Activated CD4-positive, alpha-beta T cell treated with anti-CD3 and anti-CD28 coated beads, Interleukin-2, amount 10 ng/mL, durations not matched to agents 7 days and 5 days (primary cell): ENCODE results near the gene HLA-DQB1. TPM values are rescaled to one million over a fixed set of nuclear protein-coding genes. Genes with fewer than 3 reads are reported as not detected.
"Not testable (repeated sequence)": the region's sequence is repeated elsewhere in the genome, so short reads cannot be mapped to it uniquely, and the experiment has no call there.

Source experiments
- CTCF ChIA-PET: fragments of 350-600 bp; sonication (Branson Sonifier 250); formaldehyde crosslinking; loops from one replicate; lab custom pipeline; 2021; ENCODE audit warnings: antibody characterized with exemption; lab: Charles Lee
- POLR2A ChIA-PET: fragments of 350-600 bp; sonication (Branson Sonifier 250); formaldehyde crosslinking; loops from one replicate; lab custom pipeline; 2021; ENCODE audit warnings: antibody characterized with exemption; lab: Charles Lee
- DNase-seq: peaks from one replicate; pipeline ENCODE4 v3.0.0-alpha.2; 2020
- H3K27ac Mint-ChIP-seq: one replicate; pipeline ENCODE4 v1.8.0; 2021; ENCODE audit warnings: mild to moderate bottlenecking, moderate library complexity, mixed read lengths
- H3K27me3 Mint-ChIP-seq: one replicate; pipeline ENCODE4 v1.8.0; 2021; ENCODE audit warnings: mixed read lengths
- H3K36me3 Mint-ChIP-seq: one replicate; pipeline ENCODE4 v1.8.0; 2021; ENCODE audit warnings: low read depth, mixed read lengths
- H3K4me1 Mint-ChIP-seq: one replicate; pipeline ENCODE4 v1.8.0; 2021; ENCODE audit warnings: mixed read lengths
- H3K4me3 Mint-ChIP-seq: one replicate; pipeline ENCODE4 v1.8.0; 2021; ENCODE audit warnings: mild to moderate bottlenecking, moderate library complexity, mixed read lengths
- H3K9me3 Mint-ChIP-seq: one replicate; pipeline ENCODE4 v1.8.0; 2021; ENCODE audit warnings: mixed read lengths
- total RNA-seq, 2 experiments: library from RNA; stranded (reverse); gene quantifications; one replicate each; pipeline ENCODE4 v1.2.3, GENCODE V29; 2021

Gene HLA-DQB1
- total RNA-seq, 2 experiments from 2014 or later, result 24.1 to 26.0 TPM

- H3K4me3 Mint-ChIP-seq, result no peak within 1 kb of the TSS
- H3K9me3 Mint-ChIP-seq, result no peaks in the 10 kb centered on the region
- H3K27ac Mint-ChIP-seq, result no peak within 1 kb of the TSS
- H3K36me3 Mint-ChIP-seq, result no peaks in the 10 kb centered on the region
- CTCF ChIA-PET, result interaction anchor here (0.6 to 0.9 kb wide), 2 partner anchors 9 to 242 kb away, joined by 4 to 5 read pairs; no protein-coding TSS in a partner anchor
- DNase-seq, result no peak
- POLR2A ChIA-PET, result no interaction called here
- H3K4me1 Mint-ChIP-seq, result peaks cover 14% of the 10 kb centered on the region
- peaks cover 19% of the 10 kb centered on the region for H3K27me3 Mint-ChIP-seq
Measured at GRCh38 chr6:32637219-32637880, 29.1 kb downstream of the HLA-DQB1 start, which contains the start of gene HLA-DQA1. Gene HLA-DQA1 (plus strand): TSS chr6:32637406. CDS start chr6:32637459, 53 bp downstream.

GRCh38 chr6:32635526-32636123 is 30.8 kb downstream of the HLA-DQB1 start:
- CTCF ChIA-PET, result no interaction called here
- no peak overlapping the region for H3K27ac Mint-ChIP-seq

GRCh38 chr6:32629793-32630192 is 36.7 kb downstream of the HLA-DQB1 start:
- H3K9me3 Mint-ChIP-seq, H3K27me3 Mint-ChIP-seq, DNase-seq, H3K4me3 Mint-ChIP-seq, H3K27ac Mint-ChIP-seq, POLR2A ChIA-PET, CTCF ChIA-PET: not testable (repeated sequence)
- H3K4me1 Mint-ChIP-seq, result peaks cover 33% of the 10 kb centered on the region
- H3K36me3 Mint-ChIP-seq, result peaks cover 15% of the 10 kb centered on the region

More at GRCh38 chr6:32635526-32636123, 30.8 kb downstream of the HLA-DQB1 start:
- Mint-ChIP-seq H3K9me3 (no peaks in the 10 kb centered on the region), H3K4me1 (peaks cover 4% of the 10 kb centered on the region), H3K4me3 (no peak overlapping the region), H3K27me3 (peaks cover 19% of the 10 kb centered on the region), H3K36me3 (no peaks in the 10 kb centered on the region)
- no peak for DNase-seq
- POLR2A ChIA-PET, result no interaction called here

GRCh38 chr6:32627831-32628230 is 38.6 kb downstream of the HLA-DQB1 start:
- no peaks in the 10 kb centered on the region for H3K27me3 Mint-ChIP-seq
- POLR2A ChIA-PET, result no interaction called here
- H3K4me3 Mint-ChIP-seq, result no peak overlapping the region
- DNase-seq, result peak; percentile 66
- peak overlapping the region; percentile 85 for H3K27ac Mint-ChIP-seq
- peaks cover 44% of the 10 kb centered on the region for H3K4me1 Mint-ChIP-seq
- peaks cover 15% of the 10 kb centered on the region for H3K36me3 Mint-ChIP-seq
- no peaks in the 10 kb centered on the region for H3K9me3 Mint-ChIP-seq
- CTCF ChIA-PET, result interaction anchor here (0.9 to 1.6 kb wide), 2 partner anchors 10 to 14 kb away, joined by 3 to 5 read pairs; no protein-coding TSS in a partner anchor

GRCh38 chr6:32627249-32627648 is 39.2 kb downstream of the HLA-DQB1 start:
- Mint-ChIP-seq H3K4me3 (no peak overlapping the region), H3K27ac (peak overlapping the region; percentile 85), H3K4me1 (peaks cover 50% of the 10 kb centered on the region), H3K36me3 (peaks cover 15% of the 10 kb centered on the region), H3K9me3 (no peaks in the 10 kb centered on the region), H3K27me3 (no peaks in the 10 kb centered on the region)
- no peak for DNase-seq
- ChIA-PET CTCF (interaction anchor here (0.9 to 1.6 kb wide), 2 partner anchors 10 to 14 kb away, joined by 3 to 5 read pairs; no protein-coding TSS in a partner anchor), POLR2A (no interaction called here)

- Mint-ChIP-seq H3K9me3 (peaks cover 2% of the 10 kb centered on the region), H3K36me3 (peaks cover 14% of the 10 kb centered on the region), H3K4me1 (peaks cover 61% of the 10 kb centered on the region), H3K27ac (peak overlapping the region; percentile 76), H3K27me3 (no peaks in the 10 kb centered on the region), H3K4me3 (peak overlapping the region; percentile 20)
- no peak for DNase-seq
- ChIA-PET CTCF (no interaction called here), POLR2A (no interaction called here)
Measured at GRCh38 chr6:32625137-32625536, 41.3 kb downstream of the HLA-DQB1 start.

GRCh38 chr6:32624565-32624964 is 41.9 kb downstream of the HLA-DQB1 start:
- Mint-ChIP-seq H3K9me3 (peaks cover 2% of the 10 kb centered on the region), H3K4me1 (peaks cover 61% of the 10 kb centered on the region), H3K27ac (peak overlapping the region; percentile 96), H3K27me3 (no peaks in the 10 kb centered on the region), H3K36me3 (peaks cover 11% of the 10 kb centered on the region), H3K4me3 (no peak overlapping the region)
- POLR2A ChIA-PET, result no interaction called here
- DNase-seq, result no peak
- CTCF ChIA-PET, result no interaction called here

GRCh38 chr6:32623693-32624092 is 42.8 kb downstream of the HLA-DQB1 start:
- Mint-ChIP-seq H3K4me1 (peaks cover 60% of the 10 kb centered on the region), H3K27ac (peak overlapping the region; percentile 96), H3K27me3 (no peaks in the 10 kb centered on the region), H3K9me3 (peaks cover 2% of the 10 kb centered on the region), H3K4me3 (peak overlapping the region; percentile 61), H3K36me3 (peaks cover 11% of the 10 kb centered on the region)
- ChIA-PET POLR2A (no interaction called here), CTCF (interaction anchor here (0.6 kb wide), 1 partner anchor 177 kb away, joined by 3 read pairs; no protein-coding TSS in a partner anchor)
- DNase-seq, result peak; percentile 41

- H3K36me3 Mint-ChIP-seq, result peaks cover 9% of the 10 kb centered on the region
- H3K4me3 Mint-ChIP-seq, result peak overlapping the region; percentile 51
- peaks cover 53% of the 10 kb centered on the region for H3K4me1 Mint-ChIP-seq
- POLR2A ChIA-PET, result no interaction called here
- DNase-seq, result peak; percentile 55
- H3K9me3 Mint-ChIP-seq, result peaks cover 7% of the 10 kb centered on the region
- CTCF ChIA-PET, result interaction anchor here (0.5 to 1.6 kb wide), 10 partner anchors 9 to 396 kb away, joined by 3 to 15 read pairs (median 4); no protein-coding TSS in a partner anchor
- no peaks in the 10 kb centered on the region for H3K27me3 Mint-ChIP-seq
- H3K27ac Mint-ChIP-seq, result peak overlapping the region; percentile 96
Measured at GRCh38 chr6:32622545-32623401, 43.7 kb downstream of the HLA-DQB1 start.

GRCh38 chr6:32621372-32621771 is 45.1 kb downstream of the HLA-DQB1 start:
- no peak overlapping the region for H3K27ac Mint-ChIP-seq
- CTCF ChIA-PET, result interaction anchor here (1.1 kb wide), 1 partner anchor 11 kb away, joined by 3 read pairs; no protein-coding TSS in a partner anchor
- H3K4me3 Mint-ChIP-seq, result no peak overlapping the region
- peaks cover 47% of the 10 kb centered on the region for H3K4me1 Mint-ChIP-seq
- no peak for DNase-seq
- H3K9me3 Mint-ChIP-seq, result peaks cover 10% of the 10 kb centered on the region
- peaks cover 8% of the 10 kb centered on the region for H3K36me3 Mint-ChIP-seq
- peaks cover 4% of the 10 kb centered on the region for H3K27me3 Mint-ChIP-seq
- POLR2A ChIA-PET, result no interaction called here

GRCh38 chr6:32617751-32618150 is 48.7 kb downstream of the HLA-DQB1 start:
- ChIA-PET POLR2A (no interaction called here), CTCF (no interaction called here)
- Mint-ChIP-seq H3K27ac (no peak overlapping the region), H3K9me3 (peaks cover 10% of the 10 kb centered on the region), H3K4me1 (peaks cover 31% of the 10 kb centered on the region), H3K27me3 (peaks cover 4% of the 10 kb centered on the region), H3K36me3 (no peaks in the 10 kb centered on the region), H3K4me3 (no peak overlapping the region)
- no peak for DNase-seq

- H3K4me3 Mint-ChIP-seq, result no peak overlapping the region
- peaks cover 7% of the 10 kb centered on the region for H3K9me3 Mint-ChIP-seq
- H3K27ac Mint-ChIP-seq, result no peak overlapping the region
- DNase-seq, result no peak
- peaks cover 18% of the 10 kb centered on the region for H3K4me1 Mint-ChIP-seq
- ChIA-PET CTCF (interaction anchor here (0.6 to 0.9 kb wide), 3 partner anchors 14 to 75 kb away, joined by 3 read pairs; no protein-coding TSS in a partner anchor), POLR2A (no interaction called here)
- H3K27me3 Mint-ChIP-seq, result peaks cover 6% of the 10 kb centered on the region
- no peaks in the 10 kb centered on the region for H3K36me3 Mint-ChIP-seq
Measured at GRCh38 chr6:32615885-32616532, 50.4 kb downstream of the HLA-DQB1 start.
